ENCODE measurements around the gene WDR93.

WDR93 gene

DNA sequence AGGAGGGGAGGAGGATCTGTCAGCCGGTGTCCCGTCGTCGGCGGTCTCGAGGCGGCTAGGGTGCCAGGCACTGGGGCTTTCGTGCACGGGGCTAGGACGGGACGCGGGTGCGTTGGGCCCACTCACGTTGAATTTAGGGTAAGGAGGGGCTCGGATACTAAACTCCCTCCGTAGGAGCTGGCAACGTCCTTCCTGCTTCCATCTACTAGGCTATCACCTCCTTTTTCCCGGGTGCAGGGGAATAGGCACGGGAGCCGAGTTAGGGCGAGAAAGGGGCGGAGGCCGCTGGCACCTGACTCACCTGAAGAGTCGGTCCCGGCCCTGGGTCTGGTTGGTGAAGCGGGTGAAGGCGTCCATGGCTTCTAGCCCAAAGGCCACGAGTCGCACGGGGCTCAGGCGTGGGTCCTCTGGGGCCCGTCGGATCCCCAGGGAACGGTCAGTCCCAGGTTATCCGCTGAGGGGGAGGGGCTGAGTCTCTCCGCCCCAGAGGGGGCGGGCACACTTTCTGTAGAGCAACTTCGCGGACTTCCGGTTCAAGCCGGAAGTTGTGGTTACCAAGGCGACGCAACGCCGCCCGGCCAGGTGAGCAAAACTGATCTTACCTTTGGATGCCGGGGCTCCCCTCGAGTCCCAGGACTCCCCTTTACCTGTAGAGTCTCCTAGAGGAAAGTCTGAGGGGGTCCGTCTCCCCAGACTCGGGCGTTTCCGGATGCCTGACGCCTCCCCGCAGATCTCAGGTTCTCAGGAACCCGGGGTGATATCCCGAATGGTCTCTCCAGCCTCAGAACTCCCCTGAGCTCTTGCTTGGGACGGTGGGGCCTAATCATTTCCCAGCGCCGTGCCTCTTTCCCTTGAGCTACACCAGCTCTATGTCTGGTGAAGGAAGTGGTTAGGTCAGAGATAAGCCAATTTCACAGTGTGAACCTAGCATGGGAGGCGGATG lies at the start of gene WDR93, which contains the start of gene PEX11A:
Gene WDR93, plus strand, starts transcription at position 536 of the 943 bp plus-strand sequence. CDS start 10,936 bp downstream, outside the sequence.
Gene PEX11A, minus strand, starts transcription at position 479 of the 943 bp plus-strand sequence. Its CDS starts 122 bp downstream, at position 357.
- DNase-seq (ENCODE audit: insufficient read length, low spot score) = peak; percentile 89
- no peak for FAIRE-seq

DNA sequence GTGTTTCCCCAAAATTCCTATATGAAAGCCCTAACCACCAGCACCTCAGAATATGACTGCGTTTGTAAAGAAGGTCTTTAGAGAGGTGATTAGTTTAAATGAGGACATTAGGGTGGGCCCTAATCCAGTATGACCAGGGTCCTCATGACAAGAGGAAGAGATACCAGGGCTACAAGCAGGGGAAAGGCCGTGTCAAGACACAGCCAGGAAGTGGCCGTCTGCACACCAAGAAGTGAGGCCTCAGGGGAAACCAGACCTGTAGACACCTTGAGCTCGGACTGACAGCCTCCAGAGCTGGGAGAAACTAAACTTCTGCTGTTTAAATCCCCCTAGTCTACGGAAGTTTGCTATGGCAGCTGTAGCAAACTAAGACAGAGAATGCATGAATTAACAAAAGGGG lies 49.6 kb upstream of the WDR93 start:
- DNase-seq (ENCODE audit: insufficient read length, low spot score) = no peak
- no peak for FAIRE-seq

DNA sequence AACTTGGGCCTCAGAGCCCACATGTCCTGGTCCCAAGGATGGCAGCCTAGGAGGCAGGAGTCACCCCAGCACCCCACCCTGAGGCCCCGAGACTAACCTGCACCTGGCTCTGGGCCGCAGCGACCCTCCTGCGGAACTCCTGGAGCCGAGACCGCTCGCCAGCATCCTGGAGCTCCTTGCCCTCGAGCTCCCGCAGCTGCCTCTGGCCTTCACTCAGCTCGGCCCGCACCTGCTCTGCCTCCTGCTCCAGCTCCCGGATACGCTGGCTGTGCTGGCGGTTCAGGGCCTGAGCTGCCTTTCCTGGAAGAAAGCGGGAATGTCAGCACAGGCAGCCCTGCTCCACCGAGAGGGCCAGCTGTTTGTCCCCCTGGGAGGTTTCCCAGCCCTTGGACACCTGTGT lies 48.5 kb upstream of the WDR93 start:
- no peak for FAIRE-seq
- DNase-seq (ENCODE audit: insufficient read length, low spot score) = no peak

DNA sequence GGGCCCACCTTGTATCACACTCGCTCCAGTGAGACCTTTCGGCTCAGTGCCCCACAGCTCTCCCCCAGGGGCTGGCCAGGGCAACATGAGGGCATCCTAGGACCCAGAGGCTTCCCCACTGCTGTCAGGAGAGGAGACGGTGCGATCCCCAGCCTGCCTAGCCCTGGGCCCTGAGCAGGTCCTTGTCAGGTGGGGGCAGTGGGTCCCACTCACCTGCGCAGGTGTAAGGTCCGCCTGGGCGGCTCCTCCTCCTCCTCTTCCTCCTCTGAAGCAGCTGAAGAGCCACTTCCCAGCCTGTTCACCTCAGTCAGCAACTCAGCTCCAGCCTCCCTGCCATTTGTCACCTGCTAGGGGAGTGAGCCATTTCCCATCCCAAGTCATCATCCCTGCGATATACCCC lies 44.9 kb upstream of the WDR93 start:
- DNase-seq (ENCODE audit: insufficient read length, low spot score) (no peak), FAIRE-seq (no peak)

DNA sequence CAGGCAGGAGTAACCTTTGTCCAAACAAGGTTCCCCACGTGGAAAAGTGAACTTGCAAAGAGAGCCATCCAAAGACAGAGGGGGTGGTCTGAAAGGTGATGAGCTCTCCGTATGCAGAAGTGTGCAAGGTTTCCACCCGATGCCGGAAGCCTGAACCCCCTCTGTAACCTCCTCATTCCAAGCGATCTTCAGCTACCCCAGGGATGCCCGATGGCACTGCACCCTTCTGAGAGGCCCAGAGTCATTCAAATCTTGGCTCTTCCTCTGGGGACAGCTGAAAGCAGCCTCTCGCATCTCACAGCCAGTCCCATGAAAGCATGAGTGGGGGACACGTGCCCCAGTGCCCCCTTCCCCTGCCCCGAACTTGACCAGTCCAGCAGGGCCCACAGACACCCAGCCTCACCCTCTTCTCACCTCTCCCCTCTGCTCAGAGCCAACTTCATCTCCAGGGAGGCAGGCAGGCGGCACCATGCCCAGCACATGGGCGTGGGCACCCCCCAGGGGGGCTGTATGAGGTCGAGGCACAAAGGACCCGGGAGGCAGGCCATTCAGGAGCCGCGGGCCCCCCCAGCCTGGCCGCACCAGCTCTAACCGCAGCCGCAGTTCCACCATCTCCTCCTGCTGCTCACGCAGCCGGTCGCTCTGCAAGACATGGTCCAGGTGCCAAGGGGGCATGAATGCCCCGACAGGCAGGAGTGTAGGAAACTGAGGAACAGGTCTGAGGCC lies 44.0 kb upstream of the WDR93 start:
- DNase-seq (ENCODE audit: insufficient read length, low spot score) (no peak), FAIRE-seq (no peak)

DNA sequence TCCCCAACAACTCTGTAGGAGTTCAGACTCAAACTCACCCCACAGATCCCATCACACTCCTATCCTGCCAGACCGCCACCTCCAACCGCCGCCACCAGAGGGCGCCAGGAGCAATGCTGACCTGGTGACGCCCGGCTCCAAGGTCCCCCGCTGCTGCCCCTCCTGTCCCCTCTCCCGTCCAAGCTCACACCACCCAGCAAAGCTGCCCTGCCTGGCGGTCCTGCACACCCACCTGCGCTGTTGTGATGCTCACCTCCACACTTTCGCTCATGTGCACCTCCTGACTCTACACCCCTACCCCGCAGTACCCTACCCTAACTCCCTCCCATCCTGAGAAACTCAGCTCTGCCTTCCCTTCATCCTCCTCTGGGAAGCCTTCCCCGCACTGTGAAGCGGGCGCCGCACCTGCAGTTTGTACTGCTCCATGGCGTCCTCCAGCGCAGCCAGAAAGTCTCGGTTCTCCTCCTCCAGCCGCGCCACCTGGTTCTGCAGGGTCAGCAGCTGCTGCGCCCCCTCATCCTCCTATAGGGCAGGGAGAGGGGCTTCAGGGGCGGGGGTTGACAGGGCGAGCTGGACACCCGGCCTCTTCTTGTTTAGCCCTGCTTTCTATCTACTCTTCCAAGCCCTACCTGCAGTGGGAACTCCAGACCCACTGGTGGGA lies 43.3 kb upstream of the WDR93 start:
- FAIRE-seq = peak; percentile 59

DNA sequence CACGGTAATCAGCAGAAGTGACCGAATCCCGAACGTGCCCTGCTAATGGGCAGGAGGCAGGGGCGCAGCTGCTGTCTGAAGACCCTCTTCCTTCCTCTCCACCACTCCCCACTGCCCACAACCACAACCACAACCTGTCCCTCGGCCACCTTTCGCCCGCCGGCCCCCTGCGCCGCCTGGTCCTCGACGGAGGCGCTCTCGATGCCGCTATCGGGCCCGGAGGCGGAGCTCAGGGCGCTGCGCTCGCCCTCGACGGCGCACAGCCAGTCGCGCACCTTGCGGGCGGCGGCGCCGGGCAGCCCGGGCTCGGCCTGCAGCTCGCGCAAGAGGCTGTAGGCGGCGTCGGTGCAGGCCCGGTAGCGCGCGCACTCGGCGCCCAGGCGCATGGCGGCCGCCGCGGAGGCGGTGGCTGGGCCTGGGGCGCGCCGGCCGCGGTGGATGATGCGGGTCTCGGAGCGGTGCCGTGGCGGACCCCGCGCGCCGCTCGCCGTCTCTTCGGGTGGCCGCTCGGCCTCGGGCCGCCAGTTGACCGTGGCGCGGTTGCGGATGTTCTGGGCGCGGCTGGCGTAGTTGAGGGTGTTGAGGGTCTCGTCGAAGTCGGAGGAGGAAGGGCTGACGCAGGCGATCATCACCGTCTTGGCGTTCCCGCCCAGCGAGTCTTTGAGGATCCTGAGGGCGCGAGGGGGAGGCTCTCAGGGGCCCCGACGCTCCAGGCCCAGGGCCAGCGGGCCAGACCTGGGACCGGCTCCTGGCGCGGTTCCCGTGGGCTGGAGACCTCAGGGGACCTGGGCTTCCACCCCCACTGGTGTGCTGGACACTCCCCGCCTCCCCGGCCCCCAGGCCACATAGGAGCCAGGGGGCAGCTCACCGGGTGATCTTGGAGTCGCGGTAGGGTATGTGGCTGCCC lies 42.3 kb upstream of the WDR93 start:
- FAIRE-seq = no peak
- no peak for DNase-seq (ENCODE audit: insufficient read length, low spot score)

More for the DNA sequence above, 43.3 kb upstream of the WDR93 start:
- DNase-seq (ENCODE audit: insufficient read length, low spot score) = peak; percentile 81

DNA sequence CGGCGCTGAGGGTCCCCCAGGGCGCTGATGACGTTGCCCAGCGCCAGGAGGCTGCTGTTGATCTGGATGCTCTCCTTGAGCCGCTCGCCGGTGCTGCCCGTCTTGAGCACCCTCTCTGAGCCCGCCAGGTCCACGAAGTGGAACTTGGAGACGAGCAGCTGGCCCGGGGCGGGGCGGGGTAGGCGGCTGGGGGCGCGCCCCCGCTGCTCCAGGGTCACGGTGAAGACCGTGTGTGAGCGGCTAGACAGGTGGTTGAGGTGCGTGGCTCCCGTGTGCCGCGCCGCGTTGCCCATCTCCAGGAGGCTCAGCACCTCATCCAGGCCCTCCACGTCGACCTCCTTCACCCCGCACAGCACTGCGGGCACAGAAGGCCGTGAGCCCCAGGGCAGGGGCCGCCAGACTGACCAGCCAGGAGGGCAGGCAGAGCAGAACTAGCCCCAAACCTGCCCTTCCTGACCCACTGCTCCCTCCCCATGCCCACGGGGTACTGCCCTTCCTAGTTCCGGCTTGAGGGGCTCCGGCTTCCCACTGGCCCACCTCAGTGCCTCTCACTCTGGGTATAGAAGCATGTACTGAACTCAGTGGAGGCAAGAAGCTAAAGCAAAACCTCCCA lies 41.5 kb upstream of the WDR93 start:
- FAIRE-seq = no peak
- DNase-seq (ENCODE audit: insufficient read length, low spot score) = no peak

DNA sequence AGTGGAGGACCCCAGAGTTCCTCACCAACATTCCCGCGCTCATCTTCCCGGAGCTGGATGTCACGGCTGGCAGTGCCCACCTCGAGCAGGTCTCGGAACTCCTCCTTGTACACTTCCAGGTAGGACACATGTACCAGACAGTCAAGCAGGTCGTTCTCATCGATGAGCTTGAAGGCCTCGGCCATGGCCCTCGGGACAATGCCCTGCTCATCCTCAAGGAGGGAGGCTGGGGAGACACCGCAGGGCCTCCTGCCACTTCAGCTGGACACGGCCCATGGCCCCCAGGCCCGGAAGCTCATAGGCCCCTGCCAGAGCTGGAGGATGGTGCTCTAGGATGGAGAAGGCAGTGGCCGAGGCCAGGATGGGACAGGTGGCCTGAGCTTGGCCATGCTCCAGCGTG lies 40.9 kb upstream of the WDR93 start:
- no peak for DNase-seq (ENCODE audit: insufficient read length, low spot score)
- no peak for FAIRE-seq

DNA sequence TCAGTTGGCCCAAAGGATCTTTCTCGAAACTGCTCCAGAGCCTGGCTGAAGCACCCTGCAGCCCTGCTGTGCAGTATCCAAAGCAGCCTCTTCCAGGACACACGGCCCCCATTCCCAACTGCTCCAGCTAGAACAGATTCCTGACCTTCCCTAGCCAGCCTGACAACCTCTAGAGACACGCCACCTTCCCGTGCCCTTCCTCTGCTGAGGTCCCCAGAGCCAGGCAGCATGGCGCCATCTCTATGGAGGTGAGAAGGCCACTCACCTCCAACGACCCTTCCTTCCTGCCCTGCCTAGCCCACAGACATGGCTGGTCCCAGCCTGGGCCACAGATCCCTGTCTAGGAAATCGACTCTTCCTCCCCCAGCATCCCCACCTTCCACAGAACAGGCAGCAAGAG lies 38.5 kb upstream of the WDR93 start:
- FAIRE-seq = no peak
- DNase-seq (ENCODE audit: insufficient read length, low spot score) = no peak

DNA sequence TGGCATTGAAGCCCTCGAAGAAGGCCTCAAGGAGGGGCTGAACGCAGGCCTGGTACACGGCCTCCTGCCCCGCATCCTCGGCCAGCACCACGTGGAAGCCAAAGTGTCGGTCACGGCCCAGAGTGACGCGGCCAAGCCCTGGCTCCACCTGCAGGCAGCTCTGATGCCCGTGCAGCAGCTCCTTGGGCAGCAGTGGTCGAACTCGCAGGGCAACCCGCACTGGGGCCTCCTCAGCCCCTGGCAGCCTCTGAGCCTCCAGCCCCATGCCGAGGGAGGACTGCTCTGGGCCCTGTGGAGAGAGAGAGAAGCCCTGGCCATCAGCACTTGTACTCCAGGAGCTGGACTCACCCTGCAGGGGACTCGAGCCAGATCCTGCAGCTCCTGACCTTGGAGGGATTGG lies 37.9 kb upstream of the WDR93 start:
- FAIRE-seq (no peak), DNase-seq (ENCODE audit: insufficient read length, low spot score) (no peak)

DNA sequence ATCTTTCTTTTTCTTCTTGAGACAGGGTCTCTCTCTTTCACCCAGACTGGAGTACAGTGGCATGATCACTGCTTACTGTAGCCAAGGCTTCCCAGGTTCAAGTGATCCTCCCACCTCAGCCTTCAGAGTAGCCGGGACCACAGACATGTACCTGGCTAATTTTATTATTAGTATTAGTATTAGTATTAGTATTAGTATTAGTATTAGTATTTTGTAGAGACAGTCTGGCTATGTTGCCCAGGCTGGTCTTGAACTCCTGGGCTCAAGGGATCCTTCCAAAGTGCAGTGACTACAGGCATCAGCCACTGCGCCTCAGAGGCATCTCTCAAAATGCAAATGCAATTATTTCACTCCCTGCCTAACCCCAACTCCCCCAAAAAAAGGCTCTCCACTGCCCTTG lies 37.0 kb upstream of the WDR93 start:
- FAIRE-seq = no peak
- no peak for DNase-seq (ENCODE audit: insufficient read length, low spot score)

DNA sequence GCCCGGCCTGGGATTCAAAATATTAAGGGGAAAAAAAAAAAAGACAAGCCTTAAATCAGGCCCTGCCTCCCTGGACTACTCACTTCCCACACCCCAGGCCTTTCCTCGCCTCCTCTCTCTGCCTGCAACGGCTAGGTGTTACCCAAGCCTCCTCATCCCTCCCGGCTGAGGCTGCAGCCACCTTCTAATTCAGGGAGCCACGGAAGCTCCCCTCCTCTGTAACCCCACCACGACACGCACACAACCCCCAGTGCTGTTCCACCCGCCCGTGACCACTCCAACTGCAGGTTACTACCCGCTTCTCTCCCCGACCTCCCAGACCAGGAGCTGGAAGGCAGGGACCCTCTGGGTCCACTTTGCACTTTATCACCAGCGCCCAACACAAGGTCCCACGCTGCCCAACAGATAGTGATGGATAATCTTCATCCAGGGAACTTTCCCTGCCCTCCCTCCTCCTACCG lies 36.3 kb upstream of the WDR93 start:
- FAIRE-seq = no peak
- DNase-seq (ENCODE audit: insufficient read length, low spot score) = peak; percentile 40

DNA sequence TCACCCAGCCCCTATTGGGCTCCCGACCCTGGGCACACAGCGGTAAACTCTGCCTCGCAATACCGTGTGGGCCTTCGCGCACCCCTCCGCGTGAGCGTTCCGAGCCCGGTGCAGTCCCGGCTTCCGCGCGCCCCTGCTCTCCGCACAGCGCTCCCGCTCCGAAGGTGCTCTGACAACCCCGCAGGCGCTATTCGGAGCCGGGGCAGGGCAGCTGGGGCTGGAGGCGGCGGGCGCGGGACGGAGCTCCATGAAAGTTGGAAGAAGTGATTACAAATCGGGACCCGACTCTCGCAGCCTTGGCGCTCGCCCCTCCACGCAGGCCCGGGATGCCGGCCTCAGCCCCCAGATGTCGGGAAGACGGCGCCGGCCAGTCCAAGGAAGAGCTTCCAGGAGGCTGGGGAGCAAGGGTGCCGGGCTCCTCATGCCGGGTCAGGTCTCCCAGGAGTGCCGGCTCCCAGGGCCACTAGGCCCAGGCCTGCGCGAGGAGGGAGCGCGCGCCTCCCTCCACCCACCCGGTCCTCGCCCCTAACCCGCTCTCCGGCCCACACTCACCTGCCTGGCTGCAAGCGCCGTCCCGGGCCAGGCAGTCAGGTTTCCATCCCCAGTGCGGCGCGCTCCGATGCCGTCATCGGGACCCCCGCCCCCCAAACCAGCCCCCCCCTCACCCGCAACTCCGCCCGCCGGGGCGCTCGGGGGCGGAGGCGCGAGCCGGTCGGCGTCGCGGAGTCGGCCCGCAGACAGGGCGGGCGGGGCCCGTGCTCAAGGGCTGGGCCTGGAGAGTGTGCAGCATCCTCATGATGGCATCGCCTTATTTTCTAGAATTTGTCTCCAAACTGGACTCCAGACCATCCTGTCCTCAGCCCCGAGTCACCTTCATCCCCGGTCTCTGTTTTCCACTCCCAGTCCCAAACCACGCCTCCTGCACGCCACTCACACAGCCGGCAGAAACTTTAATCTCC lies 35.5 kb upstream of the WDR93 start, which contains the start of gene KIF7:
Gene KIF7, minus strand, starts transcription at position 621 of the 959 bp plus-strand sequence. CDS start 2,537 bp downstream, outside the sequence.
- DNase-seq (ENCODE audit: insufficient read length, low spot score) = peak; percentile 83
- peak; percentile 16 for FAIRE-seq

DNA sequence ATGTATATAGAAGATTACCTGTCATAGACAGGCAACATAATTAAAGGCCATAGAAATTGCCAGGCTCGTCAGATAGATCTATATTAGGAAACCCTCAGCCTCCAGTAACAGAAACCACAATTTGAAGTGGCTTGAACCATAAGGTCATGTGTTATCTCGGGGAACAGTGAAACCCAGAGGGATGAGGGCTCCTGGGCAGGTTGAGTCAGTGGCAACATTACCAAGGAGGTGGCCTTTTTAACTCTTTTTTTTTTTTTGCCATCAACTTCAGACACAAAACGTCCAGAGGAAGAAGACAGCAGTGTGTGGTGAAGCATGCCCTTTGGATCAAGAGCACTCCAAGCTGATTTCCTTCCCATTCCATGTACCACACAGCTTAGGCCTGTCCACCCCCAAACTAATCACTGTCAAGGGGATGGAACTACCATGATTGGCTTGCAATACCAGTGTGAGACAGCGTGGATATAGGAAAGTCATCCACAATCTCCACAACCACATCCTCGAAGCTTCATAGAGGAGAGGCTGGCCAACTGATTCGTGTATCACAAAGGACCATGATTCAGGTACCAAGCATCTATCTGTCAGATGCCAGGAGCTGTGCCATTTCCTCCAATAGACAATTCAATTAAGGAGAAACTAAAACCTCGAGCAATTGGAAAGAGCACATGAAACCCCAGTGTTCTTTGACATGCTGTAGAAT lies 34.3 kb upstream of the WDR93 start:
- DNase-seq (ENCODE audit: insufficient read length, low spot score) = no peak

DNA sequence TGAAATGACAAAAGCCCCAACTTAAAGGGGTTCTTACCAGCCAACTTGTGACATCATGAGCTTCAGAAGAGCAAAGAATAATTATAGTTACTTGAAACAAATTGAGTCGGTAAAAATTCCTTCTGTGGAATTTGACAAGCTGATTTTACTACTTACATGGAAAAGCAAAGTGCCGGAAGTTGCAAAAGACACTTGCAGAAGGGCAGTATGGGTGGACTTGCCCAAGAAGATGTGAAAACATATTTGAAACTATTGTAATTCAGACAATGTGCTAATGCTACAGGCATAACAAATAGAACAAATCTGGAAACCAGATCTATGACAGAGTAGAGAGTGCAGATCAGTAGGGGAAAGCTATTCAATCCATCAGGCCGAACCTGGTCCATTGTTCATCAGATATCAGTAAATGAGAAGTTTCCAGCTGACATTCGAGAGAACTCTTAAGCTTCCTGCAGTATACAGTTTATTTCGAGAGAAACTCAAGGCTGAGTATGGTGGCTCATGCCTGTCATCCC lies 32.9 kb upstream of the WDR93 start:
- FAIRE-seq = no peak
- DNase-seq (ENCODE audit: insufficient read length, low spot score) = no peak

More for the DNA sequence above, 34.3 kb upstream of the WDR93 start:
- FAIRE-seq = no peak

DNA sequence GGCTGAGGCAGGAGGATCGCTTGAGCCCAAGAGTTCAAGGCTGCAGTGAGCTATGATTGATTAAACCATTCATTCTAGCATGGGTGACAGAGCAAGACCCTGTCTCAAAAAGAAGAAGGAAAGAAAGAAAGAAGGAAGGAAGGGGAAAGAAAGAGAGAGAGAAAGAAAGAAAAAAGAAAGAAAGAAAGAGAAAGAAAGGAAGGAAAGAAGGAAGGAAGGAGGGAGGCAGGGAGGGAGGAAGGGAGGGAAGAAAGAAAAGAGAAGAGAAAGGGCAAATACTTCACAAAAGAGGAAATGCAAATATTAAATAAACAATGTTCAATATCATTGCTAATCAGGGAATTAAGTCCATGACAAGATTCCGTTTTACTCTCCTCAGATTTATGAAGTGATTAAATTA lies 31.3 kb upstream of the WDR93 start:
- DNase-seq (ENCODE audit: insufficient read length, low spot score) (no peak), FAIRE-seq (no peak)

Measured in HTR-8/SVneo (cell line).